GM19468 (cell line): Measurements from ENCODE around the gene EME1.
"Not testable (repeated sequence)": the region's sequence is repeated elsewhere in the genome, so short reads cannot be mapped to it uniquely, and the experiment has no call there.

ENCODE experiments used
- ATAC-seq: cut with Tn5 transposase; IDR thresholded peaks from one replicate; pipeline ENCODE4 v1.9.1; 2021; ENCODE audit warnings: mild to moderate bottlenecking, moderate library complexity, moderate number of reproducible peaks; ENCODE audit not compliant: unreplicated experiment; ENCODE audit errors: extremely low read depth

Gene EME1, protein sequence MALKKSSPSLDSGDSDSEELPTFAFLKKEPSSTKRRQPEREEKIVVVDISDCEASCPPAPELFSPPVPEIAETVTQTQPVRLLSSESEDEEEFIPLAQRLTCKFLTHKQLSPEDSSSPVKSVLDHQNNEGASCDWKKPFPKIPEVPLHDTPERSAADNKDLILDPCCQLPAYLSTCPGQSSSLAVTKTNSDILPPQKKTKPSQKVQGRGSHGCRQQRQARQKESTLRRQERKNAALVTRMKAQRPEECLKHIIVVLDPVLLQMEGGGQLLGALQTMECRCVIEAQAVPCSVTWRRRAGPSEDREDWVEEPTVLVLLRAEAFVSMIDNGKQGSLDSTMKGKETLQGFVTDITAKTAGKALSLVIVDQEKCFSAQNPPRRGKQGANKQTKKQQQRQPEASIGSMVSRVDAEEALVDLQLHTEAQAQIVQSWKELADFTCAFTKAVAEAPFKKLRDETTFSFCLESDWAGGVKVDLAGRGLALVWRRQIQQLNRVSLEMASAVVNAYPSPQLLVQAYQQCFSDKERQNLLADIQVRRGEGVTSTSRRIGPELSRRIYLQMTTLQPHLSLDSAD

GRCh38 chr17:50372758-50373556, at the start of gene EME1, which contains the start of gene MRPL27:
EME1 (plus strand) TSS chr17:50373229; CDS start chr17:50375209, 1,980 bp downstream.
MRPL27 (minus strand) TSS chr17:50373184; CDS start chr17:50373170, 14 bp downstream.
- ATAC-seq = peak; percentile 50

DNA sequence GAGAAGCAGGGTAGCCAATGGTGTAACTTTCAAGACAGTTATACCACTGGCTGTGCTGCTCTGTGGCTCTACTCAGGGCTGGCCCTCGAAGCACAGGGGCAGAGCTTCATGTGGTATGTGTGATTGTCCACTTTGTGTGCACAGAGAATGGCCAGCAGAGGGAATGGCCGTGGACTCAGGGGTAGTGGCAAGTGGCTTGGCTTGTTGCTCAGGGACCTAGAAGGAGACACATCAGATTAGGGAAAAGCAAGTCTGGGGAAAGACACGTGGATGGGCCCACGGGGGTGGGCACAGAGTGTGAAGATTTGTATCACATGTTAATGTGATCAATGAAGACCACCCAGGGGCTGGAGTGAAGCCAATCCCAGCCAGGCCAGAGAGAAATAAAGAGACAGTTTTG, 47.1 kb upstream of the EME1 start:
- no peak for ATAC-seq

DNA sequence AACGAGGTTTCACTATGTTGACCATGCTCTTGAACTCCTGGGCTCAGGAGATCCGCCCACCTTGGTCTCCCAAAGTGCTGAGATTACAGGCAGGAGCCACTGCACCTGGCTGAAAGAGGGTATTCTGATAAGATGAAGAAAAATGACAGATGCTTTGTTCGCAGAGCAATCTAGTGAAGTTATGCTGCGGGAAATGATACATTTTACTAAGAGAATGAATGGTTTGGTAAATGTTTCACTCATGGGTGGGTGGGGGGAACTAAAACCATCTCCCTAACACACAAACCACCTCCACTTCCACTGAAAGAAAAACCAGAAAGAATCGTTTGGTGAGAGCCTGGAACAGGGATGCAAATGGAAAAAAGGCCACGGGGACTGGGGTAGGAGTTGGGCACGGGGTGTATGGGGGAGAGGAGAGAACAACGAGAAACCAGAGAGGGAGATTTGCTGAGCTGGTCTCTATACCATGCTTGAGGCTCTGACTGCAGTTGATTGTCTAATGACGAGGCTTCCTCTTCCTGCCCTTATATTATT, 46.1 kb upstream of the EME1 start:
- ATAC-seq = no peak

DNA sequence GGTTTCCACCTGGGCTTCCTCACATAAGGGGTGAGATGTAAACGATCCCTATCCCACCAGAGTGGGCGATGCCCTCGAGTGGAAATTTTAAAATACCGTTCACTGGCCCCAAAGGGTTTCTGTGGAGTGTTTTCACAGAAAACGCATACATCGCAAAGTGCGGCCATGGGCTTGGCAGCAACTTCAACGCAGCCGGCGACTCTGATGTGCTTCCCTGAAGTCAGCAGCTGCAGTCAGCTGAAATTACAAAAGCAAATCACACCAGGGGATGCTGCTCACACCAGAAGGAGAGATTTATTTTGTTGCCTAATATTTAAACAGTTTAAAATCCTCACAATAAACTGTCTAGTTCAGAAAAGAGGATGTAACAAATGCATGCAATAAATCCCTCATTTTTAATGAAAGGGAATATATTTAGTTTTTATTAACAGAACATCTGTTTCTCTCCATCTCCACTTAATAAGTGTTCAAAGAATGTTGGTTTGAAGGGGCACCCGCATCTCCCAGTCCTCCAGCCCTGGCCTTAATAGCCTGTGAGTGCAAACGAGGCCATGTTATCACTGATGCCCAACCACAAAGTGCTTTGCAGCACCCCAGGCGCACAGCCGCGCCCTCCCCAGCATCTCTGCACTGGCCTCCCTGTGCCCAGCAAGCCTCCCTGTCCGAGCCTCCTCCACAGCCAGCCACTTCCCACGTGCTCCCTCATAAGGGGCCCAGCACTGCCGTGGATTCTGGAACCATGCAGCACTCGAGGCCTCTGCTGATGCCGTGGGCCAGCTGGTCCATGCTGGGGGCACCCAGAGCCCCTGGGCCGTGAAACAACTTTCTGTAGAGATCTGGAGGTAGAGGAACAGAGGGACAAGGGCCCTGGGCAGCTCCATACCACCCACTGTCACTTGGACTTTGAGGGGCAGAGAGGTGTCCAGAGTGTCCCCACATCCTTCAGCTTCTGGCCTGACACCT, 44.4 kb upstream of the EME1 start:
- no peak for ATAC-seq

GRCh38 chr17:50329716-50330115, 43.3 kb upstream of the EME1 start:
- ATAC-seq = no peak

- ATAC-seq = no peak
Observed at GRCh38 chr17:50330151-50330775, 42.8 kb upstream of the EME1 start.

DNA sequence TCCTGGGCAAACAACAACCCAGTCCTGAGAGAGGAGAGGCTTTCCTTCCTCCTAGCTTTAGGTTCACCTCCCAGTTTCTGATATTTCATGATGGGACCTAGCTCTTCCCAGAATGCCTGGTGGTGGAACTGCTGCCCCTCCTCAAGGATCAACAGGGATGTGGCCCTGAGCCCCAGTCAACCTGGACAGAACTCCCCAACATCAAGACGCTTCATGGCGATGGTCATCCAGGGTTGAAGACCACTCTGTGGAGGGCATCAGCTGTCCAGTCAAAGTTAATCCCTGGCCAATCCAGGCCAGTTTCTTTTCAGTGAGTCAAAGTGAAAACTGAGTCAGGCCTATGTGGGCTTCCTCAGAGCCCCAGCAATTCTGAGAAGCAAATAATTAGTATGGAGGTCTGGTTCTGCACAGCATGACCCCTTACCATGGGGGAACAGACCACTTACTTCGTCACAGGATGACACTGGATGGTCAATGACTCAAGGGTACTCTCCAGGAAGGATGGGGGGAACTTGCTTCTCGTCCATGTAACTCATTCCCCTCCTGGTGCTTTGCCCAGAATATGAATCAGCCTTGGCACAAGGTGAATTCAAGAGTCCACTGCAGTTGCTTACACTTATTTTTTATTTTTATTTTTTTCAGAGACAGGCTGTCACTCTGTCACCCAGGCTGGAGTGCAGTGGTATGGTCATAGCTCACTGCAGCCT, 41.8 kb upstream of the EME1 start:
- no peak for ATAC-seq

DNA sequence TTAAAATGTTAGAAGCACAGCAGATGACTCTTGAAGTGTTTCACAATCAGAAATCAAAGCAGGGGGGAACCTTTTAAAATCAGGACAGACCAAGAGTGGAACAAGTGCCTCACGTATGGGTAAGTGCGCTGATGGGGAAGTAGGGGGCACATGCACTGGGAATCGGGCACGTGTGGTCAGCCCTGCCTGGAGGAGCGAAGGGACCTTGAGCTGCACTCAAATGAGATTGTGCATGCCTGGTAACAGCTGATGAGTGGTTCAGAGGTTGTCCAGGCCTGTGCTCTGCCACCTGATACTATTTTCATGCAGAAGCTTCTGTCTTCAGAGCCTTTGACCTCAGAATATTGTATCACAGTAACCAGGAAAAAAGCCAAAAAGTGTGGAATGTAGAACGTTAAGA, 40.8 kb upstream of the EME1 start:
- no peak for ATAC-seq

DNA sequence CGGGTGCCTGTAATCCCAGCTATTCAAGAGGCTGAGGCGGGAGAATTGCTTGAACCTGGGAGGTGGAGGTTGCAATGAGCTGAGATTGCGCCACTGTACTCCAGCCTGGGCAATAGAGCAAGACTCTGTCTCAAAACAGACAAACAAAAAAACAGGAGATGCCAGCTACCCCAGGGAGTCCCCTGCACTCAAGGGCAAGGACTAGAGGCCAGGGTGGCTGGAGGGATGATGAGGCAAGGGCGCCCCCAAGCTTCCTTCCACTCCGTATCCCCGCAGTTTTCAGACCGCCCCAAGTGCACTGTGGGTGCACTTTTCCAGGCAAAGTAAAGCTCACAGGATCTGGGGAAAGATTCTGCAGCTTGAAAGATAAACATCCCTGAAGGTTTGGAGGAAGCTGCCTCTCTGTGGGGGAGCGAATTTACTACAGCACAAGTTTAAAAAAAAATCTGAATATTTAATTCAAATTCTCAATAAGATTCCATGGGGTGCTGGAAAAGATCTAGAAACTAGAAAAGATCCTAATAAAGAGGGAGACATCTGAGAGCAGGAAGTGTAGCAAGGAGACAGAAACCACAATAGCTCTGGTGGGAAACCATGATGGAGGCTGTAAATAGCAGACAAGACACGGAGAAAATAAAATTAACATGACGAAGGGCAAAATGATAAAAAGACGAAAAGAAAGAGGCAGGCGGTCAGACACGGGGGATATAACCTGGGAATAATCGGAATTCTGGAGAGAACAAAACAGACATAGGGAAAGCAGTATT, 39.6 kb upstream of the EME1 start:
- ATAC-seq = not testable (repeated sequence)

DNA sequence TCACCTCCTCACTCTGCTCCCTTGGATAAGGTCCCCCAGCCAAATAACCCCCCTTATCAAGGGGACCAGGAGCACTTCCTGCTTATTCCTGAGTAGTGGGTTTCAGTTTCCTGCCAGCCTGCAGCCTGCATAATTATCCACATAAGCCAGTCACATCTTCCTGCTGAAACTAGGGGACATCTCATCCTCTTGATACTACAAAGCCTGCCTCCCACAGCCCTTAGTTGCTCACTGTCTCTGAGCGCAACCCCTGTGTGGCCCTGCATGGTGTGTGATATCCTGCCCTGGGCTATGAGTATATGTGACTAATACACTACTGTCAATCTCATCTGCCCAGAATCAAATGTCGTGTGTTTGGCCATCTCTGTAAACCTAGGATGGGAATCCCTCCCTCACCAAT, 35.1 kb upstream of the EME1 start:
- no peak for ATAC-seq

DNA sequence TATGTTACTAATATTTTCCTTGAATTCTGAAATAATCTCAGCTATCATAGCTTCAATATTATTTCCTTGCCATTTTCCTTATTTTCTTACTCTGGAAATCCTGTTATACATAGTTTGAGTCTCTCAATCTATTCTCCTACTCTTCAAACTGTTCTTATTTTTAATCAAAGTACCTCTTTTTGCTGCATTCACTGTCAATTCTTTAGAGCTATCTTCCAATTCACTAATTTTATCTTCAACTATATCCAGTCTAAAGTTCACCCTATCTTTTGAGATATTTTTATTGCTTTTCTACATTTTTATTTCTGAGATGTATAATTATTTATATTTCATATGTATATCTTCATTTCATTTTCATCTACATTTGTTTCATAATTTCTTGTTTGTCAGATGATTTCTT, 34.4 kb upstream of the EME1 start:
- ATAC-seq = no peak

GRCh38 chr17:50339381-50339780, 33.6 kb upstream of the EME1 start:
- ATAC-seq = no peak

GRCh38 chr17:50344731-50345365, 28.2 kb upstream of the EME1 start:
- no peak for ATAC-seq

DNA sequence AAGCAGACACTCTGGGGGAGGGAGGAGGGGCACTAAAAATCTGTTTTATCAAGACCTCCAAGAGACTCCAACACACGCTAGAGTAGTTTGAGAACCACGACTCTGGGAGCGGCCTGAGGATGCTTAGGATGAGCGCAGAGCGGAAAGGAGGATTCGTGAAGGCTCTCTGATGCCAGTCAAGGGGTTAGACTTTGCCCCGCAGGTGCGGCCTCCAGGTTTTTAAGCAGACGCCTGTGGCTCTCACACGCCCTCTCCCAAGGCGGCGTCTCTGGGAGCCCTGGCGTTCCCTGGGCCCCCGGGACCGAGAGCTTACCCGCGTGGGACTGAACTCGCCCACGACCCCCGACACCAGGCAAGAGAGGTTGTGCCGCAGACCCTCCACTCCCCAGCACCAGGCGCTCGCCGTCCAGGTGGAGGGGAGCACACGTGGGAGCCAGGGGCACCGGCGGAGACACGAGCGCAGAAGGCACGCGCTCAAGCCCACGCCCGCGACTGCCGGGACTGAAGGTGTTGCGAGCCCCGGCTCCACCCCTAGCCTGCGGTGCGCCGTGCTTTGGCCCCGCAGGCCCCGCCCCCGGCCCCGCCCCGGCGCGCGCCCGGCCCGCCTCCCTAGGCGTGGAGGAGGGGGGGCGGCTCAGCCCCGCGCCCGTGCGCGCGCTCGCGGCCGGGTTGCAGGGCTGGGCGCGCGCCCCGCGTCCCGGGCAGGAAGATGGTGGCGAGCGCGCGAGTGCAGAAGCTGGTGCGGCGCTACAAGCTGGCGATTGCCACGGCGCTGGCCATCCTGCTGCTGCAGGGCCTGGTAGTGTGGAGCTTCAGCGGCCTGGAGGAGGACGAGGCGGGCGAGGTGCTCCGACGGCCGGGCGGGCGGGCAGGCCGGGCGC, 27.4 kb upstream of the EME1 start, which contains the start of gene XYLT2:
TSS of gene XYLT2 (plus strand) at position 695 of the 881 bp plus-strand sequence. CDS start at position 710, 15 bp downstream.
- peak; percentile 34 for ATAC-seq

- no peak for ATAC-seq
Observed at GRCh38 chr17:50346313-50347116, 26.5 kb upstream of the EME1 start.
